Posterior cingulate gyrus (tissue), 11 donors: ENCODE measurements around the gene ATP6V1G3.
"Not testable (repeated sequence)": the region's sequence is repeated elsewhere in the genome, so short reads cannot be mapped to it uniquely, and the experiment has no call there.

Experiments used
- DNase-seq, 10 donors: peaks; one replicate each; pipeline versions ENCODE4 v3.0.0 to v3.0.0-alpha.2; 2020 to 2021; ENCODE audit warnings: mixed read lengths in 3 of 10
- intact Hi-C: fragments of 100-400 bp; cut with DNase I; formaldehyde crosslinking; loops from one replicate; pipeline ENCODE4 v1.15.1; 2023

Gene ATP6V1G3

DNA sequence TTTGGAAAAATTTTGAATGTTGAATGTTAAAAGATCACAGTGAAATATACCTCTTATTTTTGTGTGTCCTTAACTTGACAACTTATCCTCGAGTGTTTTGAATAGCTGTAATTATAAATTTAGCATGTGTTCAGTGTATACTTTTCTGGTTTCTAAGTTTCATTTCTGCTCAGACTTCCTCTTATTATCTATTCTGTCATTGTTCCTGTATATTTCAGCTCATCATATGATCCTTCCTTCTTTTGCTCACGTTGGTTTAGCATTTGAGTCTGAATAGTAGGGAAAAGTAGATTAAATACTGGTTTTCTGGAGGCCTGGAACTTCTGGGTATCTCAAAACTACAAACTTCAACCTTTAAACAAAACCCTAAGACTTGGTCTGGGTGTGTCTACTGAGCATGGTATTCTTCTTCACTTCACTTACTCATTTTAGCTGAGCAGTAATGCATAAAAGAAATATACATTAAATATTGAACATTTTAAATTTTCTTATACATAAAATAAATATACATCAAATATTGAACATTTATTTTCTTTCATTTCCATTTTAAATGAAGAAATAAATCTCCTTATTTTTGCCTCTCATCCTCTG, 3.3 kb upstream of the ATP6V1G3 start:
- intact Hi-C loops: no loop called here
- DNase-seq: no peak

DNA sequence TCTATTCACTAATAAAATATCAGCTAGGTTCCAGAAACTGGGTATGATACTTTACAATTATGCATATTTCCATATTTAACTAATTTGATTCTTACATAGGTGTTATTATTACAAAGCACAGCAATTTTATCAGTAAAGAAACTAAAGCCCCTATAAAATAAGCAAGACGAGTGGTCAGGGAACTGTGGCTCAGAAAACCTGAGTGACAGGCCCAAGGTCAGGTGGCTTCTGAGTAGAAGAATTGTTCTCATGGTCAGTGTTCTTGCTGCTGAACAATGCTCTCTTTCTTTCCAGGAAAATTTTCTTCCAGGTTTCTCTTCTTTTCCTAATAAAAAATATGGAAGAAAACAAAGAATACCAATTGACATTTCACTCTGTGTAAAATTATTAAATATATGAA, 2.2 kb upstream of the ATP6V1G3 start:
- intact Hi-C loops: no loop called here
- no peak for DNase-seq

DNA sequence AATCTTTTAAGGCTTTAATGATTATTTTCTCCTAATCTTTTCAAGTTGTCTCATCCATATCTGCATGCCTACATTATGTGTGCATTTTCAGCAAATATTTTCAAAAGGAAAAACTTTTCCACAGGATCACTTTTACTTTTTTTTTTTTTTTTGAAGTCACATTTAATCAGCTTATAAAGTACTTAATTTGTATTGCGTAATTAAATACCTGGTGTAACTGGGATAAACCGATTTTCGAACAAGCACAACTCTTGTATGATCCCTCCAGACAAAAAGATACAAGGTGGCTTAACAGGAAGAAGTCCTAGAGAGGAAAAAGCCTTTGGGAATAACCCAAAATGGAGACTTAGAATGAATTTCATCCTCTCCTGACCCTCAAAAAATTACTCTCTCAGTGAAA, 1.3 kb upstream of the ATP6V1G3 start:
- intact Hi-C loops: no loop called here

DNA sequence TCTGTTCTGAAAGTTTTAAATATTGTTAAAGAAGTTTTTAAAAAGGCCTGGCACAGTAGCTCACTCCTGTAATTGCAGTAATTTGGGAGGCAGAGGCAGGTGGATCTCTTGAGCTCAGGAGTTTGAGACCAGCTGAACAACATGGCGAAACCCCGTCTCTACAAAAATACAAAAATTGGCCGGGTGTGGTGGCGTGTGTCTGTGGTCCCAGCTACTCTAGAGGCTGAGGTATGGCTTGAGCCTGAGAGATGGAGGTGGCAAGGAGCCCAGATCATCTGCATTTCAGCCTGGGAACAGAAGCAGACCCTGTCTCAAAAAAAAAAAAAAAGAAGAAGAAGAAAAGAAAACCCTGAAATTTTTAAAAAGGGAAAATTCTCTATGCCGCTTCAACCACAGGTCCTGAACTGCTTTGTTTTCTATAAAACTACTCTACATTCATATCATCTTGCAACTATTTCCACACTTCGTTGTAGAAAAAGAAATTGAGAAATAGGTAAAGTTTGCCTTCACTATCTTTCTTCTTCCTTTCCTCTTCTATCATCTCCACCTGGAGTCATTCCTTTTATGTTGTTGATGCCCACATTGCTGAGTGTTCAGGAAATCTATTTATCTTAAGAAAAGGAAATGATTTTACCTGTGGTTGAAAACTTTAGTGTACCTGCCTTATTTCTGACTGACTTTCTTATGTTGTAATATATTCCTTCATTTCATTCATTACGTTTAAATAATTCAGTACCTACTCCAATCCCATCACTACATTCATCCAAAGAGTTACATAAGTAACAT, 1.7 kb downstream of the ATP6V1G3 start:
- intact Hi-C loops: no loop called here
- DNase-seq: no peak

More for the DNA sequence above, 1.3 kb upstream of the ATP6V1G3 start:
- no peak for DNase-seq

DNA sequence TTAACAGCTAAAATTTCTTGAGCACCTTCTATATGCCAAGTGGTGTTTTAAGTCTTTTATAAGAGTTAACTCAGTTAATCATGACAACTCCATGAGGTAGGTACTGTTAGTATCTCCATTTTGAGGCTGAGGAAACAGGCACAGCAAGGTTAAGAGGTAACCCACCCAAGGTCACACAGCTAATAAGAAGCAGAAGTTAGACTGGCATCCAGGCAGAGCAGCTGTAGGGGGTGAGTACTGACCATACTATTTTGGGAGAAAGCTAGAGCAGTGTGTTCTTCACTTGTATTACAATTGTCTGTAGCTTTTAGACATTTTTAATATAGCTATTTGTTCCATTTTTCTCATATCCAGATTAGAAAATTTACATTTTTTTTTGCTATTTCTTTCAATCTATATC, 4.8 kb downstream of the ATP6V1G3 start:
- intact Hi-C loops: no loop called here
- no peak for DNase-seq

DNA sequence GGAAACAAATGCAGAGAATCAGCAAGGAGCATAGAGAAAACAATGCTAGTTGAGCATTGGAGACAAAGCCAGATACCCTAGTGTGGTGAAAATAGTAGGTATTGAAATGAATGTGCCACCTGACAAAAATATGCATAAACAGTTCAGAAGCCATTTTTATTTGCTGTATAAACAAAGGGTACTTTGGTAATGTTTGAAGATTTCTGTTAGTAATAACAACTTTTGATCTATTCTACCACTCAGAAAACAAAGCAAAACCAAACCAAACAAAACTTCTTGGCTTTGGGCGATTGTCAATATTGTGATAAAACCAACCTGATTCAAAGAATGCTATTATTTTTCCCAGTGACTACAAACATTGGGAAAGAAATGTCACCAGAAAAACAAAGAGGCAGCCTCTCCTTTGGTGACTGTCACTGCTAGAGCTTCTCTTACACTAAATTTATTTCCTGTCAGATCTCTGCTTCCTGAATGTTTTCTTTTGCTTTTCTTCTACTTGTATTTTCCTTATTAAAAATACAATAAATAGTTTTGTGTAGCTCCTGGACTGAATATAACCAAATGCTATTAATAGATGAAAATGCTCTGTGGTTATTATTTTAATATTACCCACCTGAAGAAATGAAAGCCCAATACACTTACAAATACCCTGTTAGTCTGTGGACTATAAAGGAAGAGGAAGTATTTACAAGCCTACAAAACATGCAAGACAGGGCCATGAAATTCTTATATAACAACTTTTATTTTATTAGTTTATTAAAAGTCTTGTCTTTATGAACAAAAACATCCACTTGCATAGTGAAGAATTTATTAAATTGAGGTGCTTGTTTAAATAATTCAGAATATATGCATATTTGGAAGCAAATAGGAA, 5.7 kb downstream of the ATP6V1G3 start:
- no peak for DNase-seq
- intact Hi-C loops: no loop called here

DNA sequence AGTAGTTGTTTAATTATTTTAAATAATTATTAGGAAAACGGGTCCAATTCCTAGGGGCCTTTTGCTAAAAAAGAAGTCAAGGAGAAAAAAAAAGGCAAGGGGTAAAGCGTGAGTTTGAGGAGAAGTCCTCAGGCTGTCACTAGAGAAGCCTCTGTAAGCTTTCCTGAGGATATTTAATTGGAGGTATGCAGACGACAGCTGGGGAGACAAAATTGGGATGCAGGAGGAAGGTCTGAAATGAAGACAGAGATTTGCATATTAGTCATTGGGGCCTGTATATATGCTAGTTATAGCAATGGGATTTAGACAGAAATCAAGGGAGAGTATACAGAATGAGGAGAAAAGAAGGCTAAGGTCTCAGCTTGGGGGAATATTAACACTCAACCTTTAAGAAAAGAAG, 8.6 kb downstream of the ATP6V1G3 start:
- DNase-seq: no peak
- intact Hi-C loops: no loop called here

DNA sequence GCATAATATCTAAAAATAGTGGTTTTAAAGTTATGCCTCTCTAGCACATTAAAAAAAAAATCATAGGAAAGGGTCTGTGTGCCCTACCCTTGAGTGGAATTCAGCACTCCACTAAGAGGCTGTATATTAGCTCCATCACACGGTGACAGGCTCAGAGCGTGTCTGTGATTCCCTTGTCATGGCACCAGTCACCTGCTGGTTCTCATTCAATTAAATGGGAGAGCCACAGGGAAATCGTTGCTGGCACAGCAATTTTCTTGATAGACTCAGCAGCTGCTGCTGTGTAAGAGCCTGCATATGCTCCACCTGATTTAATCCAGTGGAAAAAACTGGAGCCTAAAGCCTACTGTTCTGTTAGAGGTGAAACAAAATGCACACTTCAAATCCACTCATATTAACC, 9.5 kb downstream of the ATP6V1G3 start:
- peak in 1 of 10 donors; percentile 12 for DNase-seq
- intact Hi-C loops: no loop called here

DNA sequence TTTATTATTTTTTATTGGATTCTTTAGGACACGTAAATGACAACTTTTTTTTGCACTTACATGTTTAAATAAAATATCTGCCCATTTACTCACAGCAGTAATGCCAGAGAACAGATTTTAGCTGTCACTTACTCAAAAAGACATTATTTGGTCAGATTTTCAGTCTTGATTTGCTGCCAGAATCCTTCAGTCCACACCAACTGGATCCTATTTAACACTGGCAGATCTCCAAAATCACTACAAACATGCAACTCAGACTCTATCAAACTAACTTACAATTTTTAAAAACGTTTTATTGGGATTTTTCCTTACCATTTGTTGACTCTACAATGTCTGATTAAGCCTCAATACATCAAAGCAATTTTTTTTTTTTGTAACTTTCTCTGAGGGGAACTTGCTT, 11.1 kb downstream of the ATP6V1G3 start:
- DNase-seq: no peak
- intact Hi-C loops: no loop called here

DNA sequence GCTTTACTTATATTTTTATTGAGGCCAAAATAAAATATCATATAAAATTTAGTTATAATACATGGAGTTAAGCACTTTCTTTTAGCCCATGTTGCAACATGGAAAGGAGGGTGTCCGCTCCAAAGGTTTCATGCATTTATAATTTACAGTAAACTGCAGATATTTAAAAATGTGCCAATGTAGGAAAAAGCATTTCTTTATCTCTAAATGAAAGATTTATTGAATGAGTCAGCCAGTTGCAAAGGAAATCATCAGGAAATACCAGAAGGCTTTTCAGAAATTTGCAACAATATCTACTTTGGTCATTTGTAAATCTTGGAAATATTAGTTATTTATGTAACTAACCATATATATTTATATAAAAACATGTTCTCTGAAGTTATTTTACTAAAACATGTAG, 12.1 kb downstream of the ATP6V1G3 start:
- intact Hi-C loops: no loop called here
- DNase-seq: no peak

DNA sequence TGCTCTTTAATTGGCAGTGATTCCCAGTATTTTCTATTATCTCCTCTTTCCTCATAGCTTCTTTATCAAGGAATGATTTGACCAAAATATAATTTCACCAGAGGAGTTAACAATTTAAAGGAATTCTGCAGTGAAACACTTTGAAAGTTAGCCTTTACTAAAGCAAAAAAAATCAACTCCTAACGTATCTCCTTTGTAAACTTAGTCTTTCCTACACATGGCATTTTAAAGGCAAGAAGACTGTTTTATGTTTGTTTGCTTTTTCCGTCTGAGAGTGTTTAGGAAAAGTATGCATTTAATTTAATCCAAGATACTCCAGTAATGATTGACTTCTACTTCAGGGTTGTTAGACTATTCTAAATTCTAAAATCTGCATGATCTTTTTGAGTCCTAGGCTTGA, 15.9 kb downstream of the ATP6V1G3 start:
- intact Hi-C loops: no loop called here
- DNase-seq: no peak

DNA sequence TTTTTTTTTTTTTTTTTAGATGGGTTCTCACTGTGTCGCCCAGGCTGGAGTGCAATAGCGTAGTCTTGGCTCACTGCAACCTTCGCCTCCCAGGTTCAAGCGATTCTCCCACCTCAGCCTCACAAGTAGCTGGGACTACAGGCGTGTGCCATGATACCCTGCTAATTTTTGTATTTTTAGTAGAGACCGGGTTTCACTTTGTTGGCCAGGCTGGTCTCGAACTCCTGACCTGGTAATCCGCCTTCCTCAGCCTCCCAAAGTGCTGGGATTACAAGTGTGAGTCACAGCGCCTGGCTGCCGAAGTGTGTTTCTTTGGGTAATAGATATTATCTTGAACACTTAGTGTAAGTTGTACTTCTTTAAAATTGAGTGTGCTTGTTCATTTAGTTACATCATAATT, 16.4 kb downstream of the ATP6V1G3 start:
- DNase-seq, intact Hi-C loops: not testable (repeated sequence)

DNA sequence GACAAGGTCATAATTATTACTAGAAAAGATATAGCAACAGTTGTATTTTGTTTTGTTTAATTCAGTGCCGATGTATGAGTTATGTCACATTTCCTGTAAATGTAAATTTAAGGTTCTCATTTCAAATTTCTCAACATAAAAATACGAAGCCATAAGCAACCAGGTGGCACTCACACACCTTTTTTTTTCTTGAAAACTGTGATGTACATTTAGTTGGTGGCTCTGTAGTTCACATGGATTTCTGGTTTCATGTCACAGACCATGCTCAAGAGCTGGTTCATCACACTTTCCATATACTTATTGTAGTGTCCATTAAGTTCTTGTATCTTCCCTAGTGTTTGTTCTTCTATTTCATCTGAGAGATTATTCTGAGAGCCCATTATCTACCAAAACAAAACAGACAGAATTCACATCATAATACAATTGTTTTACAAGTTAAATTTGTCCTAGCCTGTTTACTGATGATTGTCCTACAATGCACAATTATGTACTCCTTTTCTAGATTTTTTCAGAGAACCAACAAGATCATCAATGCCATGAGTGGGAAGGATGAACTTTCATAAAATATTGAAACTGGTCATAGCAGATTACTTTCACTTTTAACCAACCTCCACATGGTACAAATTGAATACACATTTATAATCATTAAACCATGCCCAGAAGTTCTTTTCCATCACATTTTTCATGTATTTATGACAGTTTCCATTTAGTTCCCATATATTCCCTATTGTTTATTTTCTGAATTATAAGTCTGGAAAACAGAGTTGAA, 17.1 kb downstream of the ATP6V1G3 start:
- no peak for DNase-seq
- intact Hi-C loops: no loop called here

DNA sequence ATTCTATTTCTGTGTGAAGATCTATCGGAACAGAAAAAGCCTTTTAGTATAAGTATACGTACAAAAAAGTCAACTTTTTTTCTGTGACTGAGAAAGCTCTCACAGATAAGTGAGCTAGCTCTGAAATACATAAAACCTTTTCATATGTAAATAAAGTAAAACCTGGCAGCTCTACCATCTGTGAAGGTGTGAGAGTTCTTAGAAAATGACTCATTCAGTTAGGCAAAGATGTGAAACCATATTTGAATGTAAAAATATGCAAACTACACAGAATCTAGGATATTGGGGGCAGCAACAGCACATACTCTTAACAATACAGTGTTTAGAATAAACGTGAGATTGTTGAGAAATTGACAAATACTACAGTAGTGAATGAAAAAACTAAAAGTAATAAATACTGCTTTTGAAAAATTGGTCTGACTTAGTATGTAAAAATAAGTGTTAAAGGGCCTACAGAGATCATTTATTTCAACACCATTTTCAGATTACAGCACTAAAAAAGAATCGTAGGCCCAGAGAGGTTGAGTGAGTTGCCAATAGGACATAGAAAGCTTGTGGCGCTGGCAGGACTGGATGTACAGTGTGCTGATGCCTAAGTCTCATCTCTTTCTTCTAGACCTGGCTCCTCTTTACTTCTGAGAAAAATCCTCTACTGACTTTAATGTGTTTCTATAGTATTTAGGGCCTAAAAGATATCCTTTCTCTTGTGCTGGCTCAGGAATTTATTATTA, 19.8 kb downstream of the ATP6V1G3 start:
- DNase-seq: peak in 1 of 10 donors; percentile 30
- intact Hi-C loops: no loop called here

DNA sequence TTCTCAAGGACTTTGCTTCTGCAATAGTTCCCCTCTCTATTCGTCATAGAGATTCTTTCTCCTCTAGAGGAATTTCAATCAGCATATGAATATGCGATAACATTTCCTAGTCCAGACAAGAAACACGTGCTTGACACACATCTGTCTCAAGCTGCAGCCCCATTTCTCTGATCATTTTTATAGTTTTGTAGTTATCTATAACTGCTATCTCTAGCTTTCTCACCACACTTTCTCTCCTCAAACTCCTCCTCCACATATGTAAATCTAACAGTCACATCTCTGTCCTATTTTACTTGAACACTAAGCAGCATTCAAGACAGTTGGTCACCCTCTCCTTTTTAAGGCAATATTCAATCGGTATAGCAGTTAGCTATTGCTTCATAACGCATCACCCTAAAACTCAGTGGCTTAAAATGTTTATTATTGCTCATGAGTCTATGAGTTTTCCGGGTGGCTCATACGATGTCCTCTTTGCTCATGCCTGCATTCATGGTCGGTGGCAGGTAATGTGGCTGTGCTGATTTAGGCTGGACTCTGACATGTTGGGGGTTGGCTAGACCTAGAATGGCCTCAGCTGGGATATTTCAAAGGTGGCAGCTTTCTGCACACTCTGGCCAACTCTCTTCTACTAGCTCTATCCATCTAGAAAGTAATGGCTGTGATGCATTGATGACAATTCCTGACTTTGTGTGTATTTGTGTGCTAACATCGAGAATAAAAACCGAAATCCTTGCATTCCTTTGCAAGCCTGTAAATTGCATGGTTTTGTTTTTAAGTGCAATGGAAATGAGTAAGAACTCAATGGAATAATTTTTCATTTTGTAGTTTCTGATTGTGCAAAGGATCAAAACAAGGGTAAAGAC, 20.6 kb downstream of the ATP6V1G3 start:
- intact Hi-C loops: no loop called here

DNA sequence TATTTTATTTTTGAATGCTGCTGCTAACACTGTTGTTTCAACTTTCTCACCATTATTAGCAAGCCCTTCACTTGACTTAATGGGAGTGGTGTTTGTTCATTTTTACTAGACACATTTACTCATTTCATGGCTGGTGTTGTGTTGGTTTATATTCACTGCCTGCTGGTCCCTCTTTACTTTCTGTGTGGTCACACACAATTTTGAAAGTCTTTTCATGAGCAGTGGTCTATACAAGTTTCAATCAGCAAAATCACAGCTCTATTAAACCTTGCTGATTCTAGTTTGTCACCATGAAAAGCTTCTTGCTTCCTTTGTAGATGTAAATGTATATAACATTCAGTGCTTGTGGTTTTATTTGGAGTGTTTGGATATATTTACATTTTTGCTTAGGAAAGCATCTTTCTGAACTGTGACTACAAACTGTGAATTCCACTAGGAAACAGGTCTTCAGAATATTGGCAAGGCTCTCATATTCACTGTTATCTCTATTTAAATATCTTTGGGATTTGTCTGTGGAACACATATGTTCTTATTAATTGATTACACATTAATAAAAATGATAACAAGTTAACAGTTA, 22.8 kb downstream of the ATP6V1G3 start:
- no peak for DNase-seq
- intact Hi-C loops: no loop called here

More for the DNA sequence above, 20.6 kb downstream of the ATP6V1G3 start:
- no peak for DNase-seq

DNA sequence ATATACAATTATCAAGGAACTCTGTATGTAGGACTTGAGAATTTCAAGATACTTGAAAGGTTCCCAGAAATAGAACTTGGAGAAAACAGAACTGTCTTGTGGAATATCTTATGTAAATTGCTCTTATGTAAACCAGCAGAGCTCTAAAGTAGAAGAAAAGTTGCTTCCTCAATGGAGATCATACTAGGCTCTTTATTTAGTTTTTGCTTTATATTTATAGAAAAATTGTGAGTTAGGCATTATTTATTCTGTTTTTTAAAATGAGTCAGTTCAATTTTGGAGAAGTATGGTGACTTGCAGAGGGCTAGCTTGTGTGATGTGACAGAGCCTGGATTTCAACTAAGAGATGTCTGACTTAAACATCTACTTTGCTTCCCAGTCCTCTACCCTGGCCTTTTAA, 40.4 kb downstream of the ATP6V1G3 start:
- intact Hi-C loops: no loop called here
- no peak for DNase-seq

DNA sequence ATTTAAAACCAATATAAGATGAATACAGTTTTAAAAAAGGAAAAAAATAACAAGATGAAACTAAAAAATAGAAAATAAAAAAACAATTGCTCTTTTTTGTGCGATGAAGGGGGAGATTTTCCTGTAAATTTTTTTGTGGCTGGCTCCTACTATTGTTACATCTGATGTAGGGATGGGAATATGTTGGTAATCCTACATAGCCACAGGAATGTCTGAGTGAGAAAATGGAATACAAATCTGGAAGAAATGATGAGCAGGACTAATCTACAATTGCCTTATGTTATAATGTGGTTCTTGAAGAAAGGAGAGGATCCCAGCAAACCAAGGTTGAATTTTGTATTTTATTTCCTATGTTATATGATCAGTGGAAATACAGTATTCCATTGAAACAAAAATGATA, 40.9 kb downstream of the ATP6V1G3 start:
- intact Hi-C loops: no loop called here

DNA sequence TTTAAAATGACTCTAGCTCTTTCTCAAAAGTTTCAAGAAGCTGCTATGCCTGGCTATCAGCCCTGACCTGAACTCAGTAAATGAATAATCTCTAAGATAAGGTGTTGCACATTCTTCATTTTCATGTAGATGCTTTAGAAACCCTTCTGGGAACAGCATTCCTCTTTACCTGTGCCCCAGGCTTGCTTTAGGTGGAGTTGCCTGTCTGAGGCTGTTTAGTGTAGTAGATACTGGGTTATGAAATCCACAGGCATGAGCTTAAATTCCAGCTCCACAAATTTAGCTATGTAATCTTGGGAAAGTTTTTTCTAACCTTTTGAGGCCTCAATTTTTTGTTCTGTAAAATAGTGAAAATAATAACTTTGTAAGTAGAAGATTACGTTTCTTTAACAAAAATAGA, 41.6 kb downstream of the ATP6V1G3 start:
- intact Hi-C loops: no loop called here
- no peak for DNase-seq

More for the DNA sequence above, 40.9 kb downstream of the ATP6V1G3 start:
- no peak for DNase-seq
